RWPE1 (cell line): Measurements from ENCODE around the gene MAL.

ENCODE experiments used
- CTCF ChIA-PET: fragments of 350-600 bp; sonication (Branson Sonifier 250); formaldehyde crosslinking; extraction: SDS; loops from one replicate; lab custom pipeline; 2021; lab: Yijun Ruan, JAX
- POLR2A ChIA-PET: fragments of 400-600 bp; formaldehyde crosslinking; extraction: SDS; loops from one replicate; lab custom pipeline; 2020; ENCODE audit warnings: antibody characterized with exemption; ENCODE audit not compliant: low non-redundant PET; lab: Yijun Ruan, JAX
- DNase-seq: peaks from one replicate; pipeline ENCODE4 v3.0.0; 2012; ENCODE audit warnings: low spot score
- H3K27ac ChIP-seq: fragments of 450-650 bp; 2 replicates; pipeline ENCODE4 v1.5.1; 2017
- TF ChIP-seq, protein P1 (sequence below): fragments of 450-650 bp; conservative IDR thresholded peaks from 2 replicates; pipeline ENCODE4 v1.5.1; 2017; ENCODE audit warnings: low read depth, mild to moderate bottlenecking

The MAL gene

DNA sequence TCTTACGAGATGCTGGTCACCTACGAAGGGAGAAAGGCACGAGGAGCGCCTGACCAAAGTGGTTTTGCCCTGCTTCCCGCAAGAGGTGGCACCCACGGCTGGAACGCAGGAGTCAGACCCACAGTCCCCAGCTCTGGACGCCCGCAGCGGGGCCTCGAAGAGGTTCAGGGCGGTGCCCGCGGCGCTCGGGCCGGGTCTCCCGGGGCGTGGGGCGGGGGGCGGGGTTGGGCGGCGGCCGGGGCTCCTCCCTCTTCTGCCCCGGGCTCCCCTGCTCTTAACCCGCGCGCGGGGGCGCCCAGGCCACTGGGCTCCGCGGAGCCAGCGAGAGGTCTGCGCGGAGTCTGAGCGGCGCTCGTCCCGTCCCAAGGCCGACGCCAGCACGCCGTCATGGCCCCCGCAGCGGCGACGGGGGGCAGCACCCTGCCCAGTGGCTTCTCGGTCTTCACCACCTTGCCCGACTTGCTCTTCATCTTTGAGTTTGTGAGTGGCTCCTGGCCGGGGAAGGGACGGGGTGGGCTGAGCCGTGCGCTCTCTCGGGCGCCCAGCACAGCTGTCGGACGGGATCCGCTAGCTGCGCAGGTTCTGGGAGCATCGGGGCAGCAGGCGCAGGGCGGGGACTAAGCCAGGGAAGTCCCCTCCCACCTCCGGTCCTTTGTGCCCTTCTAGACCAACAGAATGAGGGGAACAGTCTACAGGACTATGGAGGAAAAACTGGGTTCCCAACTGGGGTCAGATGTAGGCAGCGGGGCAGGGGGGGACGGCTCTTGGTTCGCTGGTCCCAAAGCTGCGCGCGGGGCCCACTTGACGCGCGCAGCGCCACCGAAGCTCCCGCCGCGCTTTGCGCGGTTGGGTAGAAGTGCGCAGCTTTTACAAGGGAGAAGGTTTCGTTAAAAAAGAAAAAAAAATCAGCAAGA, at the start of gene MAL:
TSS of gene MAL (plus strand) at position 303 of the 914 bp plus-strand sequence. CDS start at position 388, 85 bp downstream.
- no peak for DNase-seq
- H3K27ac ChIP-seq, result no peak within 1 kb of the TSS
- POLR2A ChIA-PET, result no interaction called here
- TF ChIP-seq, protein P1, sequence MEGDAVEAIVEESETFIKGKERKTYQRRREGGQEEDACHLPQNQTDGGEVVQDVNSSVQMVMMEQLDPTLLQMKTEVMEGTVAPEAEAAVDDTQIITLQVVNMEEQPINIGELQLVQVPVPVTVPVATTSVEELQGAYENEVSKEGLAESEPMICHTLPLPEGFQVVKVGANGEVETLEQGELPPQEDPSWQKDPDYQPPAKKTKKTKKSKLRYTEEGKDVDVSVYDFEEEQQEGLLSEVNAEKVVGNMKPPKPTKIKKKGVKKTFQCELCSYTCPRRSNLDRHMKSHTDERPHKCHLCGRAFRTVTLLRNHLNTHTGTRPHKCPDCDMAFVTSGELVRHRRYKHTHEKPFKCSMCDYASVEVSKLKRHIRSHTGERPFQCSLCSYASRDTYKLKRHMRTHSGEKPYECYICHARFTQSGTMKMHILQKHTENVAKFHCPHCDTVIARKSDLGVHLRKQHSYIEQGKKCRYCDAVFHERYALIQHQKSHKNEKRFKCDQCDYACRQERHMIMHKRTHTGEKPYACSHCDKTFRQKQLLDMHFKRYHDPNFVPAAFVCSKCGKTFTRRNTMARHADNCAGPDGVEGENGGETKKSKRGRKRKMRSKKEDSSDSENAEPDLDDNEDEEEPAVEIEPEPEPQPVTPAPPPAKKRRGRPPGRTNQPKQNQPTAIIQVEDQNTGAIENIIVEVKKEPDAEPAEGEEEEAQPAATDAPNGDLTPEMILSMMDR, result no peak
- CTCF ChIA-PET, result interaction anchor here (0.7 to 5.7 kb wide), 4 partner anchors 28 to 1534 kb away, joined by 3 to 72 read pairs (median 4); no protein-coding TSS in a partner anchor

DNA sequence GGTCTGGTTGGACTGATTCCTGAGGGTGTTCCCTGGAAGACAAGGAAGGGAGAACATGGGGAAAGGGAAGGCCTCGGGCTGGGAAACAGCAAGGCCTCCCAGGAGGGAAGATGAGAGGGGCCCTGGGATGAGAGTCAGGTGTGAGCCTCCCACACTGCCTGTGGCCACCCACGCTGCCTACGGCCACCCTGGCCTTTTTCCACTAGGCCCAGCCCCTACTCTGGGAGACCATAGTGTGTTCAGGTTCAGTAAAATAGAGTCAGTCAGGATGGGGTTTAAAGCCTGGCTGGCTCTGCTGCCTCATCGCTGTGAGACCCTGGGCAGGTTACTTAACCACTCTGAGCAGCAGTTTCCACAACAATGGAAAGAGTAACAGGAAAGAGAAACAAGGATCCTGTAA, 47.7 kb upstream of the MAL start:
- TF ChIP-seq, protein P1, result no peak
- no peak for DNase-seq
- ChIA-PET CTCF (interaction anchor here (0.8 kb wide), 1 partner anchor 8 kb away, joined by 4 read pairs; no protein-coding TSS in a partner anchor), POLR2A (no interaction called here)
- H3K27ac ChIP-seq, result no peak overlapping the region

DNA sequence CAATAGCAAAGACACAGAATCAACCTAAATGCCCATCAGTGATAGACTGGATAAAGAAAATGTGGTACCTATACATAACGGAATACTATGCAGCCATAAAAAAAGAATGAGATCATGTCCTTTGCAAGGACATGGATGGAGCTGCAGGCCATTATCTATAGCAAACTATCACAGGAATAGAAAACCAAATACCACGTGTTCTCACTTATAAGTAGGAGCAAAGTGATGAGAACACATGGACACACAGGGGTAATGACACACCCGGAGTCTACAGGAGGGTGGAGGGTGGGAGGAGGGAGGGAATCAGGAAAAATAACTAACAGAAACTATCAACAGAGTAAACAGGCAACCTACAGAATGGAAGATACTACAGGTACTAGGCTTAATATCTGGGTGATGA, 46.6 kb upstream of the MAL start:
- POLR2A ChIA-PET, result no interaction called here
- no peak overlapping the region for H3K27ac ChIP-seq
- CTCF ChIA-PET, result no interaction called here
- TF ChIP-seq, protein P1, result no peak
- DNase-seq, result no peak

DNA sequence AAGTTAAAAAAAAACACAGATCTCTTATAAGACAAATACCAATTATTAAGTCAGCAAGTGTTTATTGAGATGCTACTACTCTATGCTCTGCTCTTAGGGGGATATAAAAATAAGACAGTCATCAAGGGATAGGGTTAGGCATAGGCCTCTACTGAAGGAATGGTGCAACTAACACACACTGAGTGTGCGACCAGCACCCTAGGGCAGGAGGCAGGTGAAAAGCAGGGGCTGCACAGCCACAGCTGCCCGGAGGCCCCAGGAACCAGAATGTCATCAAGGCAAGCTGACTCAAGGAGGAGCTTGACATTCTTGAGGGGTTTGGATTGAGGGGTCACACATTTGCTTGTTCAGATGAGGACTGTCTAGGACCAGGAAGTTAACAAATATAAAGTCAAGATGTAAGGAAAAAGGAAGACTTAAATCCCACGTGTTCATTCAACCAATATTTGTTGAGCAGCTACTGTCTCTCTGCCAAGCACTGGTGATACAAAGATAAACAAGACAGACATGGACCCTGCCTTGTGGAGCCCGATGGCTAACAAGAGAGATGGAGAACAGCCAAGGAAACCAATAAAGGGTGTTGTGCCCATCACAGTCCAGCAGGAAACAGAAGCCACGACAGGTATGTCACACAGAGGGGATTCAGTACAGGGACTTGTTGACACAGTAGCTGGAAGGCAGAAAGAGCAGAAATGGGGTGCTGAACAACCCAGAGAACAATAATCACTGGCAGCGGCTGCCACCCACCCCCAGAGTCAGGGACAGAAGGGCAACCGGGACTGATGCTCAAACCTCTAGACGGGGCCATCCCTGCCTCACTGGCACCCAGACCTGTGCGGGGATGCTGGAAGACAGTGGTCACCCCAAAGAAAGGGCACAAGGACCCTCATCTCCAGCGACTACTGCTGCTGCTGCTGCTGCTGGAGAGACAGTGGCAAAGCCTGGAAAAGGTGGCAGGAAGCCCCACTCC, 45.8 kb upstream of the MAL start:
- POLR2A ChIA-PET, result no interaction called here
- H3K27ac ChIP-seq, result no peak overlapping the region
- TF ChIP-seq, protein P1, result no peak
- CTCF ChIA-PET, result no interaction called here
- DNase-seq, result no peak

DNA sequence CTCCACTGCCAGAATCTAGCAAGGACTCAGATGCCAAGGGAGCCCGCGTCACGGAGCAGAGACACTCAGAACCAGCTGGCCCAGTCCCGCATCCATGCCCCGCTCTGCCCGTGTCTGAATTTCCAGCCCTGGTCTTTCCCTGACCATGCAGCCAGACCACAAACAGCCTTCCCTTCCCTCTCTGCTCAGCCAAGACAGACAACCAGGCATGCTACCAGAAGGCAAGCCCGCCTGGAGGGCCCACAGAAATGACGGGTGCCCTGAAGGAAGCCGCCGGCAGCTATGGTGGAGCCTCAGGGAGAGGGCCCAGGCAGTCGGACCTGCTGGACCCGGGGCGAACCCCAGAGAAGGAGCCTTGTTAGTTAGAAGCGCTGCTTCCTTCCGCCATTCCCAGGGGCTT, 45.1 kb upstream of the MAL start:
- no peak overlapping the region for H3K27ac ChIP-seq
- CTCF ChIA-PET, result no interaction called here
- POLR2A ChIA-PET, result no interaction called here
- TF ChIP-seq, protein P1, result no peak
- DNase-seq, result no peak

DNA sequence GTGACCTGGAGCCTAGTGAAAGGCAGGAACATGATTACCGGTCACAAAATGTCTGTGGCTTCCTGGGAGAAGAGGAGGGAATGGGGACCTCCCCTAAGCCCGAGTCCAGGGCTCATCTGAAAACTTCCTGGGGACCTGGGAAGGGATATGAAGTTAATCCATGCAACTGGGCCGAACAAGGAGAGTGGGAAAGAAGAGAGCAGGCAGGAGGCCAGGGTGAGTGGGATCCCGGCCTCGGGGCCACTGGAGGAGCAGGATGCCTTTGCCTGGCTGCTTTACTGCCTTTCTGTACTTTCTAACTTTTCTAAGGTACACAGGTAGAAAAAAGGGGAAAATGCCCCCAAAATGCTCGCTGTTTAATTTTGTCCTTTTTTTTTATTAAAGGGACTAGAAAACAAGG, 43.4 kb upstream of the MAL start:
- POLR2A ChIA-PET, result no interaction called here
- CTCF ChIA-PET, result interaction anchor here (1.8 kb wide), 1 partner anchor 26 kb away, joined by 4 read pairs; no protein-coding TSS in a partner anchor
- TF ChIP-seq, protein P1, result no peak
- no peak overlapping the region for H3K27ac ChIP-seq
- no peak for DNase-seq
